Posterior vena cava (tissue), 2 donors: ENCODE data around the gene GIPC1. TPM values are rescaled to one million over a fixed set of nuclear protein-coding genes. Genes with fewer than 3 reads are reported as not detected.
A peak's percentile ranks its signal among the peaks of the same experiment; 100 is the strongest.
"Not testable (repeated sequence)": the region's sequence is repeated elsewhere in the genome, so short reads cannot be mapped to it uniquely, and the experiment has no call there.

Source experiments
- DNase-seq: peaks from one replicate; pipeline ENCODE4 v3.0.0-alpha.2; 2020; ENCODE audit warnings: low spot score
- intact Hi-C, 2 donors: fragments of 100-400 bp; cut with DNase I; formaldehyde crosslinking; loops; one replicate each; pipeline versions ENCODE4 v1.14.1 to v1.14.2; 2022 to 2023
- total RNA-seq, 2 donors: library from RNA; stranded (reverse); fragmentation: NEBNext Ultra II Directional; extraction: Animal tissue kit (Norgen Biotek cat#: 25700); gene quantifications; one replicate each; pipeline ENCODE4 v1.2.1, GENCODE V29; 2021
- donor health status: DM: yes; HTN: yes; CAD: no.
- donor health status: DM: yes; HTN: yes; CAD: no.

The GIPC1 gene
- total RNA-seq, 2 donors from 2014 or later = 43.5 to 46.1 TPM

DNA sequence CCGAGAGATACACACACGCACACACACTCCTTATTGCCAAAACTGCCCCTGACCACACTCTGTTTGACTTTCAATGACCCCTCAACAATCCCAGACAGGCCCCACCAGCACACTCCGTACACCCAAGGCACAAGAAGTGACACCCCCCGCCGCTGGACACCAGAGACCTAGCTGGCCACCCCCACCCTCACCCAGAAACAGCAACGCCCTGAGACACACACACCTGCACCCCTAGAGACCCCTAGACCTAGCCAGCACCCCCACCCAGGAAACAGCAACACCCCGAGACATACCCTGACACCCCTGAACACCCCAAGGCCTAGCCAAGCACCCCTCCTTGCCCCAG is 19.6 kb downstream of the GIPC1 start:
- intact Hi-C loops = loop anchor here in 1 of 2 donors (10.0 kb wide), 1 partner anchor 121 kb away; no protein-coding TSS in a partner anchor
- no peak for DNase-seq

DNA sequence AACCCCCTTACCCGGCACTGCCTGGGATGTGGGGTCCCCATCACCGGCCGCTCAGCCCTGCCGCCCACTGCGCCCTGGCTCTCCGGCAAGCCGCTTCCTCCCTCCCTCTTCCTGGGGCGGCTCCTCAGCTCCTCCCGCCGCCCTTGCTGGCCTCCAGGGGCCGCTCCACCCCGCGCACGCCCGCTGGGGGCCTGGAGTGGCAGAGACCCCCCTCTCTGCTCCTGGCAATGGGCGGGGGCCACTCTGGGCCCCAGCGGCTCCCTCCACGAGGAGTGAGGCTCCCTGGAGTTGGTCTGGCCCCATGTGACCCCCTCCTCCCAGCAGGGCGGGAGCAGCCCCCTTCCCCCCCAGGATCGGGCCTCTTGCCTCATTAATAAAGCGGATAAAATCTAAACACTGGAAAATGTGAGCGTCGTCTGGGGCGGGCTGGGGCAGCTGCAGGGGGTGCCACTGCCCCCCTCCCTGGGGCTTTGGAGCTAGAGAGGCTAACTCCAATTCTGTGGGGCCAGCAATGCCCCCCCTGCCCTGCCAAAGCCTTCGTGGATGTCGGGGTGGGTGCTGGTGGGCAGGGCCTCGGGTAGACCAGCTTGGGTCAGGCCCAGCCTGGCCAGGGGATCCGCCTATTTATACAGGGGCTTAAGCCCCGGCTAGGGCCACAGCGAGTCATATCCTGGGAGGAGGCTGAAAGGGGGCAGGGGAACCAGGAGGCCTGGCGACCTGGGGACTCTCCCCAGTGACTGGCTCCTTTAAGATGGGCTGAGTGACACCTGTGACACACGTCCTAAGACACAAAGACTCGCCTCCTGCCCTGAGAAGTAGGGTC is 20.5 kb downstream of the GIPC1 start, which contains the start of gene PTGER1:
PTGER1 (minus strand) TSS at position 104 of the 823 bp plus-strand sequence. CDS start 1,034 bp downstream, outside the sequence.
- no peak for DNase-seq
- intact Hi-C loops = loop anchor here in 1 of 2 donors (10.0 kb wide), 1 partner anchor 121 kb away; no protein-coding TSS in a partner anchor

DNA sequence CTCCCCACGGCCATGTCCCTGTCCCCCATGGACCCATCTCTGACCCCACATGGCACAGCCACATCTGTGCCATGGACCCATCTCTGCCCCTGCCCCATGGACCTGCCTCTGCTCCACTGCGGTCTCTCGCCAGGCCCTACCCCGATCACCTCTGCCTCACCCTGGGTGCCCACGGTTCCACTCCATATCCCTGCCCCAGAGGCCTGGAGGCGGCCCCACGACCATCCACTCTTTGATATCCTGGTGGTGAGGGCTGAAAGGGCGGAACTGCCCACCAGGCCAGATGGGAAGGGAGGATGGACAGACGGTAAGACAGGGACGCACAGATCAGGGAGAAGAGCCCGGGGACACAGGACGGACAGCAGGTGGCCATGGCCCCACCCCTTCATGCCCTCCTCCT is 21.1 kb downstream of the GIPC1 start:
- intact Hi-C loops = loop anchor here (5.0 to 10.0 kb wide), 2 partner anchors 113 to 120 kb away; no protein-coding TSS in a partner anchor

DNA sequence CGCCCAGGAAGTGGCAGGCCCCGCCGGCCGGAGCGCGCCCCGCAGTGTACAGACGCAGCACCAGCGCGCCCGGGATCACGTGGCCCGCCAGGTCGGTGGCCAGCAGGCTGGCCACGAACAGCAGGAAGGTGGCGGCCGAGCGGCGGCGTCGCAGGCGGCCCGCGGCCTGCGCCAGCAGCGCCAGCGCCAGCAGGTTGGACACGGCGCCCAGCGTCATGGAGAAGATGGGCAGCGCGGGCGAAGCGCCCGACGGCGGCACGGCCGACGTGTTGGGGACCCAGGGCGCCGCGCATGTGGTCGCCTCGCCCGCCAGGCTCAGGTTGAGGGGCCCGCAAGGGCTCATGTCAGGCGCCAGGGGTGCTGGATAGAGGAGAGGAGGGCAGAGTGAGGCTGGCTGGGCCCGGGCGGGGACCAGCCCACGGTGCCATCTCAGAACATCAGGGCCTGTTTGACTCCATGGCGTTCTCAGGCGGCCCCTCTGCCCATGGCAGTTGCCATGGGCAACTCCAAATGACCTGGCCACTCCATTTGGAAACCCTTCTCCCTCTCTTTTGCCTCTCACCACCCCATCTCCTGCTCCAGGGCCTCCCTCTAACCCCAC is 21.8 kb downstream of the GIPC1 start:
- DNase-seq = no peak
- intact Hi-C loops = loop anchor here (5.0 to 10.0 kb wide), 2 partner anchors 112 to 119 kb away; no protein-coding TSS in a partner anchor

More for the DNA sequence above, 21.1 kb downstream of the GIPC1 start:
- DNase-seq = no peak

DNA sequence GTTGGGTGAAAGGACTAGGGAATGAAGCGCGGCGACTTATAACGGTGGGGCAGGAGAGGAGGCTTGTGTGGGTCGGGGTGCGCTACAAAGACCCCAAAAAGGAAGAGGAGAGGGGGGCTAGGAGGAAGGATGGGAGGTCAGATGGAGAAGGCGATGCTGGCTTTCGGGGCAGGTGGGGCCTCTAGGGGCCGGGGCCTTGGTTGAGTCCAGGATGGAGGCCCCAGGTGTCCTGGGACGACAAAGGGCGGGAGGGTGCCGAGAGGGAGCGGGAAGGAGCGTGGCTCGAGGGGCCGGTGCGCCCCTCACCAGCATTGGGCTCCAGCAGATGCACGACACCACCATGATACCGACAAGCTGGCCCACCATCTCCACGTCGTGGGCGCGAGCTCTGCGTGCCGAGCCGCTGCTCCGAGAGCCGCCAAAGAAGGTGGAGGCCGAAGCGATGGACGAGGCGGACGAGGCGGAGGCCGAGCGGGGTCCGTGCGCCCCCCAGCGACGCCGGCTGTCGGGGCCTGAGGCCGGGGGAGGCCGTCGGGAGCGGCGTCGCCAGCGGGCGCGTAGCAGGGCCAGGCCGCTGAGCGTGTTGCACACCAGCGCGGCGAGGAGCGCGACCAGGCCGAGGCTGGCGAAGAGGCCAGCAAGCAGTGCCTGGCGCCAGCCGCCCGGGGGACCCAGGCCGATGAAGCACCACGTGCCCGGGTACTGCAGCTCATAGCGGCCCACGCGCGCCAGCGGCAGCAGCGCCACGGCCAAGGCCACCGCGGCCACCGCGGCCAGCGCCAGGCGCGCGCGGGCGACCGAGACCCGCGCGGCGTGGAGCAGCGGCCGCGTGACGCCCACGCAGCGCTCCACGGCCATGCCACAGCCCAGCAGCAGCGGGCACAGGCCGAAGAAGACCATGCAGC is 22.6 kb downstream of the GIPC1 start:
- intact Hi-C loops = loop anchor here (5.0 to 10.0 kb wide), 2 partner anchors 111 to 119 kb away; no protein-coding TSS in a partner anchor

DNA sequence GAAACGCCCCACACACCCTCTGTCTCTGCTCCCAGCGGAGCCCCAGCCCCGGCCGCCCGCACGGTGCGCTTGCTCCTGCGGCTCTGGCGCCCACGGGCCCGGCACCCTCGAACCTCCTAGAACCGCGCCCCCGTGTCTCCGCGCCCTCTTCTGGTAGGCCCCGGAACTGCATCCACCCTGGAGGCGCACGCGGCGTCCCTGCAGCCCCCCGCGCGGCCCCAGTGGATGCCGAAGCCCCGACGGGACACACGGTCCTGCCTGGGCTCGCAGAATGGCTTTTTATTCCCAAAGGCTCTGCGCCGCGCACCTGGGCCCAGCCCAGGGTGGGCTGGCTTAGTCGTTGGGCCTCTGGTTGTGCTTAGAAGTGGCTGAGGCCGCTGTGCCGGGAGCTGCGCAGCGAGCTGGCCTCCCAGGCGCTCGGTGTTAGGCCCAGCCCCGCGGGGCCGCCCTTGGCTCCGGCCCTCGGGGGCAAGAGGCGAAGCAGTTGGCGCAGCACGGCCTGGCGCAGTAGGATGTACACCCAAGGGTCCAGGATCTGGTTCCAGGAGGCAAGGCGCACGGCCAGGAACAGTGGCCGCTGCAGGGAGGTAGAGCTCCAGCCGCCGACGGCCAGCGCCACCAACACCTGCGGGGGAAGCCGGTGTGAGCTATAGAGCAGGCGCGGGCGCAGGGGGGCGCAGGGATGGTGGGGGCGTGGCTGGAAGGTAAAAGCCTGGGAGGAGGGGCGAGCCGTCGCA is 23.6 kb downstream of the GIPC1 start:
- DNase-seq = peak; percentile 93
- intact Hi-C loops = loop anchor here (5.0 to 10.0 kb wide), 2 partner anchors 110 to 118 kb away; no protein-coding TSS in a partner anchor

More for the DNA sequence above, 22.6 kb downstream of the GIPC1 start:
- DNase-seq = no peak

DNA sequence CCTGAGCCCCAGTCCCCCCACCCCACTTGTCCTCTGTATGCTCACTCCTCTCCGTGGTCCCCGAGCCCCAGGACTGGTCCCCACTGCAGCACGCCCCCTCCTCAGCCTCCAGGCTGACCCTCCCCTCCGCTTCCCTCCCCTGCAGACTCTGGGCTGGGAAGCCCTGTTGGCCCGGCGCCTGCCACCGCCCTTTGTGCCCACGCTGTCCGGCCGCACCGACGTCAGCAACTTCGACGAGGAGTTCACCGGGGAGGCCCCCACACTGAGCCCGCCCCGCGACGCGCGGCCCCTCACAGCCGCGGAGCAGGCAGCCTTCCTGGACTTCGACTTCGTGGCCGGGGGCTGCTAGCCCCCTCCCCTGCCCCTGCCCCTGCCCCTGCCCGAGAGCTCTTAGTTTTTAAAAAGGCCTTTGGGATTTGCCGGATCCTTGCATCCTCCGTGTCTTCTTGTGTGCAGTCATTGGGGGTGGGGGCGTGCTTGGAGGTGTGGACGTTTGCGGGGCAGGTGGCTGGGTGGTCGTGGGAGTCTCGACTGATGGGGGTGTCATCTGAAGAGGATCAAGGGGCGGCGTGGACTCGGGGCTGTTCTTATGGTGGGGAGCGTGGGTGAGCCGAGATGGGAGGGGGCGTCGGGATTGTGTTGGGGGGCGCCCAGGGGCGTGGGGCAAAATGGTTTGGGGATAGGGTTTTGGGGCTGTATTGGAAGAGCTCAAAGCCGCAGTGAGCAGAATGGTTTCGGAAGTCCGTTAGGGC is 24.3 kb downstream of the GIPC1 start:
- intact Hi-C loops = loop anchor here (5.0 to 10.0 kb wide), 2 partner anchors 109 to 117 kb away; no protein-coding TSS in a partner anchor

DNA sequence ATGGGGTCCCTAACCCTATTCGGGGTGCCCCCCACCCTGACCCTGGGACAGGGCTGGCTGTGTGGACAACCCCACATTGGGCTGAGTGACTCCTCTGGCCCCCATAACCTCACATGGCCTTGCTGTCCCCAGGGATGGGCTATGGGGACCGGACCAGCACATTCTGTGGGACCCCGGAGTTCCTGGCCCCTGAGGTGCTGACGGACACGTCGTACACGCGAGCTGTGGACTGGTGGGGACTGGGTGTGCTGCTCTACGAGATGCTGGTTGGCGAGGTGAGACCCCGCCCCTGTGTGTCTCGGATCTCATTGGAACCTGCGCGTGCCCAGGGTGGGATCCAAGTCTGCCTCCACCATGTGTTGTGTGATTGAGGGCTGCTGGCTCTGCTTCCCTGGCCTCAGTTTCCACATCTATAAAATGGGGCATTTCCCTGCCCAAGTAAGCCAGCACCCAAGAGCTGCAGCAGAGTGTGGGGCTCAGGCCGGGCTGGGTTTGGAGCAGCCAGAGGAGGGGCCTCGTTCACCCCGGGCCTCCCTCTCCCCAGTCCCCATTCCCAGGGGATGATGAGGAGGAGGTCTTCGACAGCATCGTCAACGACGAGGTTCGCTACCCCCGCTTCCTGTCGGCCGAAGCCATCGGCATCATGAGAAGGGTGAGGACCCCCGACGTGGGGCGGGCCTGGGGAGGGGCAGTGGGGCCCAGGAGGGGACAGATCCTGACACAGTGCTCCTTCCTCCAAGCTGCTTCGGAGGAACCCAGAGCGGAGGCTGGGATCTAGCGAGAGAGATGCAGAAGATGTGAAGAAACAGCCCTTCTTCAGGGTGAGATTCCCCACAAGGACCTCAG is 25.7 kb downstream of the GIPC1 start:
- DNase-seq = no peak
- intact Hi-C loops = loop anchor here (5.0 to 10.0 kb wide), 2 partner anchors 108 to 115 kb away; no protein-coding TSS in a partner anchor

More for the DNA sequence above, 24.3 kb downstream of the GIPC1 start:
- DNase-seq = no peak

DNA sequence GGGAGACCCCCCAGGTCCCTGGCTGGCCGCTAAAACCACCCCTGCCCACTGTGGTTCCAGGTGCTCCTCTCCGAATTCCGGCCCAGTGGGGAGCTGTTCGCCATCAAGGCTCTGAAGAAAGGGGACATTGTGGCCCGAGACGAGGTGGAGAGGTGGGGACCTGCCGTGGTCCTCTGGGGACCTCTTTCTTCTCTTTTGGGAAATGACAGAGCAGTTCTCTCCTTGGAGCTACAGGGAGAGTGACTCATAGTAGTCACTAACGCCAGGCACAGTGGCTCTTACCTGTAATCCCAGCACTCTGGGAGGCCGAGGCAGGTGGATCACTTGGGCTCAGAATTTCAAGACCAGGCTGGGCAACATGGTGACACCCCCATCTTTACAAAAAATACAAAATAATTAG is 28.1 kb downstream of the GIPC1 start:
- no peak for DNase-seq
- intact Hi-C loops = no loop called here

DNA sequence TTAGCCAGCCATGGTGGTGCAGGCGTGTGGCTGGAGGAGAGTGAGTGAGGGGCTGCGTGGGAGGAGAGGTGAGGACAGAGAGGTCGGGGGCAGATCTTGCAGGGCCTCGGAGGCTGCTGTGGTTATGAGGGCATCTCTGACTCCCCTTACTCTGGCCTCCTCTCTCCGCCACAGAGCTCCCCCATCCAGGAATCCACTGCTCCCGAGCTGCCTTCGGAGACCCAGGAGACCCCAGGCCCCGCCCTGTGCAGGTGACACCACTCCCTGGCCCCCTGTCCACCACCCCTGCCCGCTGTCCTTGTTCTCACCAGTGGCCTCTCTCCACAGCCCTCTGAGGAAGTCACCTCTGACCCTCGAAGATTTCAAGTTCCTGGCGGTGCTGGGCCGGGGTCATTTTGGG is 28.5 kb downstream of the GIPC1 start:
- no peak for DNase-seq
- intact Hi-C loops = no loop called here

DNA sequence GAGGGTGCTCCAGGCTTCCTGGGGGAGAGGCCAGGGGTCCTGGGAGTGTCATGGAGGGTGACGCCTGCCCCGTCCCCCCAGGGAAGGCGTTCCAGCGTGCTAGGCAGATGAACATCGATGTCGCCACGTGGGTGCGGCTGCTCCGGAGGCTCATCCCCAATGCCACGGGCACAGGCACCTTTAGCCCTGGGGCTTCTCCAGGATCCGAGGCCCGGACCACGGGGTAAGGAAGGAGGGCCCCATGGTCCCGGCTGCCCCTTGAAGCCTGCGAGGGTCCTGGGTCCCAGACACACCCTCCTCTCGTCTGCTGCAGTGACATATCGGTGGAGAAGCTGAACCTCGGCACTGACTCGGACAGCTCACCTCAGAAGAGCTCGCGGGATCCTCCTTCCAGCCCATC is 32.2 kb downstream of the GIPC1 start:
- intact Hi-C loops = no loop called here
- no peak for DNase-seq

DNA sequence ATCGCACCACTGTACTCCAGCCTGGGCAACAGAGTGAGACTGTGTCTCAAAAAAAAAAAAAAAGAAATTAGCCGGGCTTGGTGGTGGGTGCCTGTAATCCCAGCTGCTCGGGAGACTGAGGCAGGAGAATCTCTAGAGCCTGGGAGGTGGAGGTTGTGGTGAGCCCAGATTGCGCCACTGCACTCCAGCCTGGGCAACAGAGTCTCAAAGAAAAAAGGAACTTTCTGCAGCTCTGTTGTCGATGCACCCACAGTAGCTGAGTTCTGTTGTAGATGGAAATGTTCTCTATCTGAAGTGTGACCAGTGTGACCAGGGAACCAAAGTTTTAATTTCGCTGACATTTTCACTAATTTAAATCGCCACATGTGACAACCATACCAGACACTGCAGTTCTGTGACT is 33.5 kb downstream of the GIPC1 start:
- intact Hi-C loops, DNase-seq: not testable (repeated sequence)

DNA sequence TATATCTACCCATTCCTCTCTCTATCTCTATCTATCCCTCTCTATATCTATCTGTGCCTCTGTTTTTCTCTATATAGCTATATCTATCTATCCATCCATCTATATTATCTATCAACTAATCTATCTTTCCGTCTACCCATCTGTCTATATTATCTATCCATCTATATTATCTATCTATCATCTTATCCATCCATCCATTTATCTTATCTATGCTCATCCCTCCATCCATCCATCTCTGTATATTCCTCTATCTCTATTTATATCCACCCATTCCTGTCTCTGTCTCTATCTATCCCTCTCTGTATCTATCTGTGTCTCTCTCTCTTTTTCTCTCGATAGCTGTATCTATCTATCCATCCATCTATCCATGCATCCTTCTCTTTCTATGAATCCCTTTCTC is 35.0 kb downstream of the GIPC1 start:
- intact Hi-C loops = no loop called here
- DNase-seq = no peak

DNA sequence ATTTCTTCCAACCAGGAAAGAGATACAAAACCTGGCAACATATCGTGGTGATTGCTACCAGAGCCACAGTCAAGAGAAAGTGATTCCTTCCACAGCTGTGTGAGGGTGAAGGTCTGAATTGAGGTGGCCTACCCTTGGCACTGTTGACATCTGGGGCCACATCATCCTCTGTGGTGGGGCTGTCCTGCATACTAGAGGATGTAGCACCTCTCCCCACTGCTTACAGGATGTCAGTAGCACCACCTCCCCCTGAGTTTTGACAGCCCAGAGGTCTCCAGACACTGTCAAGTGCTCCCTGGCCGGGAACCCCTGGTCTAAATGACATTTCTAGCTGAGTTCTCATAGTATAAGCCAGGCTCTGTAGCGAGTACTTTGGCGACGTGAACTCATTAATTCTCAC is 36.2 kb downstream of the GIPC1 start:
- intact Hi-C loops = no loop called here

DNA sequence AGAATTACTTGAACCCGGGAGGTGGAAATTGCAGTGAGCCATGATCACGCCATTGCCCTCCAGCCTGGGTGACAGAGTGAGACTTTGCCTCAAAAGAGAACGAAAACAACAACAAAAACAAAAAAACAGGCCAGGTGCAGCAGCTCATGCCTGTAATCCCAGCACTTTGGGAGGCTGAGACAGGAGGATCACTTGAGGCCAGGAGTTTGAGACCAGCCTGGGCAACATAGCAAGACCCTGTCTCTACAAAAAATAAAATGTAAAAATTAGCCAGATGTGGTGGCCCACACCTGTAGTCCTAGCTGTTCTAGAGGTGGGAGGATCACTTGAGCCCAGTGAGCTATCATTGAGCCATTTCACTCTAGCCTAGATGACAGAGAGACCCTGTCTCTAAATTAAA is 43.6 kb downstream of the GIPC1 start:
- intact Hi-C loops = not testable (repeated sequence)

More for the DNA sequence above, 36.2 kb downstream of the GIPC1 start:
- DNase-seq = no peak

DNA sequence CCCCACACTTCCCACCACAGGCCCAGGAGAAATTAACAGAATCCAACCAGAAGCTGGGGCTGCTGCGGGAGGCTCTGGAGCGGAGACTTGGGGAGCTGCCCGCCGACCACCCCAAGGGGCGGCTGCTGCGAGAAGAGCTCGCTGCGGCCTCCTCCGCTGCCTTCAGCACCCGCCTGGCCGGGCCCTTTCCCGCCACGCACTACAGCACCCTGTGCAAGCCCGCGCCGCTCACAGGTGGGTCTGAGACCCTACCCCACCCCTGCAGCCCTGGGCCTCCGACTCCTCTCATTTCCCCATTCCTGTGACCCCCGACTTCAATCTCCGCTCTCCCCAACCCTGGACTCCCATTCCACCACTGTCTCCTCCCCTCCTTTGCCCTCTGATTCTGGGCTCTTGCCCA is 45.1 kb downstream of the GIPC1 start:
- no peak for DNase-seq
- intact Hi-C loops = no loop called here

More for the DNA sequence above, 43.6 kb downstream of the GIPC1 start:
- DNase-seq = not testable (repeated sequence)
